PC-3 (cell line): Measurements from ENCODE around the gene HERPUD1. TPM values are rescaled to one million over a fixed set of nuclear protein-coding genes. Genes with fewer than 3 reads are reported as not detected.

ENCODE experiments used
- ATAC-seq: fragments of 200-7000 bp; cut with Tn5 transposase; 2 replicates; pipeline ENCODE4 v1.9.1; 2020; ENCODE audit warnings: mild to moderate bottlenecking, moderate library complexity
- BruUV-seq: library from RNA; stranded (reverse); fragments of 400-500 nt; replicated peaks from 2 replicates; lab custom pipeline; 2021; lab: Mats Ljungman, UMichigan
- CTCF ChIA-PET: fragments of 300-600 bp; sonication (Branson Sonifier 250); formaldehyde crosslinking; loops from one replicate; lab custom pipeline; 2022; ENCODE audit warnings: antibody characterized with exemption; lab: Charles Lee
- POLR2A ChIA-PET: fragments of 300-600 bp; sonication (Branson Sonifier 250); formaldehyde crosslinking; loops from one replicate; lab custom pipeline; 2022; ENCODE audit warnings: antibody characterized with exemption; ENCODE audit not compliant: unreplicated experiment; lab: Charles Lee
- DNase-seq: peaks from one replicate; pipeline ENCODE4 v3.0.0-alpha.2; 2015
- H2AFZ ChIP-seq: fragments of 300-600 bp; sonication (generic); 2 replicates; pipeline ENCODE4 v1.6.0; 2016; ENCODE audit warnings: antibody characterized with exemption, low read length
- H3F3A ChIP-seq: fragments of 300-600 bp; sonication (generic); one replicate; pipeline ENCODE4 v1.6.0; 2017; ENCODE audit warnings: antibody characterized with exemption, low read length, control low read depth, mild to moderate bottlenecking; ENCODE audit not compliant: unreplicated experiment
- H3K27ac ChIP-seq: fragments of 300-600 bp; sonication (generic); 2 replicates; pipeline ENCODE4 v1.5.1; 2016; ENCODE audit warnings: mild to moderate bottlenecking, low read length
- H3K27me3 ChIP-seq: fragments of 300-600 bp; sonication (generic); 2 replicates; pipeline ENCODE4 v1.6.1; 2016; ENCODE audit warnings: low read length, mixed read lengths
- H3K36me3 ChIP-seq: fragments of 300-600 bp; sonication (generic); 2 replicates; pipeline ENCODE4 v1.6.1; 2016; ENCODE audit warnings: low read depth, mixed run types, low read length, mixed read lengths
- H3K4me1 ChIP-seq: fragments of 300-600 bp; sonication (generic); 2 replicates; pipeline ENCODE4 v1.5.1; 2016; ENCODE audit warnings: low read length; ENCODE audit not compliant: insufficient read depth
- H3K4me2 ChIP-seq: fragments of 300-600 bp; sonication (generic); 2 replicates; pipeline ENCODE4 v1.6.0; 2016; ENCODE audit warnings: low read length
- H3K4me3 ChIP-seq: fragments of 300-600 bp; sonication (generic); 2 replicates; pipeline ENCODE4 v1.5.1; 2016; ENCODE audit warnings: mild to moderate bottlenecking, low read length, mixed read lengths
- H3K79me2 ChIP-seq: fragments of 300-600 bp; sonication (generic); 2 replicates; pipeline ENCODE4 v1.6.1; 2017; ENCODE audit warnings: low read length, mixed read lengths
- H3K9ac ChIP-seq: fragments of 300-600 bp; sonication (generic); 2 replicates; pipeline ENCODE4 v1.6.0; 2016; ENCODE audit warnings: mild to moderate bottlenecking, low read length
- H3K9me2 ChIP-seq: fragments of 300-600 bp; sonication (generic); replicated peaks from 2 replicates; pipeline ENCODE4 v1.6.1; 2016; ENCODE audit warnings: mixed run types, low read length, mixed read lengths
- H3K9me3 ChIP-seq: fragments of 300-600 bp; sonication (generic); 2 replicates; pipeline ENCODE4 v1.6.1; 2016; ENCODE audit warnings: low read length, mixed read lengths
- H4K20me1 ChIP-seq: fragments of 300-600 bp; sonication (generic); 2 replicates; pipeline ENCODE4 v1.6.1; 2016; ENCODE audit warnings: low read length, mixed read lengths
- EZH2 ChIP-seq: fragments of 300-600 bp; sonication (generic); IDR thresholded peaks from one replicate; pipeline ENCODE4 v1.6.1; 2017; ENCODE audit warnings: antibody characterized with exemption, mild to moderate bottlenecking, low read length; ENCODE audit not compliant: unreplicated experiment
- EZH2phosphoT487 ChIP-seq: fragments of 300-600 bp; sonication (generic); IDR thresholded peaks from 2 replicates; pipeline ENCODE4 v1.6.1; 2018; ENCODE audit warnings: mild to moderate bottlenecking, antibody characterized with exemption, low read length, borderline replicate concordance
- intact Hi-C: fragments of 100-400 bp; cut with micrococcal nuclease; formaldehyde crosslinking; loops from 2 replicates; pipeline ENCODE4 v1.9.0; 2023
- total RNA-seq: library from RNA; depleted of rRNA; stranded (reverse); fragments of >200 nt; gene quantifications from 2 replicates; pipeline ENCODE4 v1.2.3, GENCODE V29; 2014
- TF ChIP-seq, protein P1 (sequence below): fragments of 300-600 bp; sonication (generic); conservative IDR thresholded peaks from 2 replicates; pipeline ENCODE4 v1.5.1; 2017; ENCODE audit warnings: antibody characterized with exemption, low read depth, mild to moderate bottlenecking, low read length

HERPUD1 gene
- total RNA-seq, 1 experiment from 2014 or later, result 54.9 TPM

- DNase-seq, result no peak
- Histone ChIP-seq H3K27ac (no peak overlapping the region), H4K20me1 (no peaks in the 10 kb centered on the region), H3K4me1 (peaks cover 7% of the 10 kb centered on the region; the same call in 1 of the 2 replicates), H3K79me2 (no peaks in the 10 kb centered on the region), H3K4me2 (no peak overlapping the region), H2AFZ (no peak overlapping the region), H3K27me3 (no peaks in the 10 kb centered on the region), H3K9me2 (no peaks in the 10 kb centered on the region), H3K9me3 (no peaks in the 10 kb centered on the region), H3F3A (no peaks in the 10 kb centered on the region), H3K4me3 (no peak overlapping the region), H3K36me3 (peaks cover 2% of the 10 kb centered on the region; the same call in 1 of the 2 replicates), H3K9ac (no peak overlapping the region)
- ChIA-PET CTCF (no interaction called here), POLR2A (no interaction called here)
- no peak for ATAC-seq
- intact Hi-C loops, result no loop called here
- no TSS peak for BruUV-seq
- TF ChIP-seq EZH2phosphoT487, result no peak
- TF ChIP-seq EZH2, result no peak
- TF ChIP-seq, protein P1, sequence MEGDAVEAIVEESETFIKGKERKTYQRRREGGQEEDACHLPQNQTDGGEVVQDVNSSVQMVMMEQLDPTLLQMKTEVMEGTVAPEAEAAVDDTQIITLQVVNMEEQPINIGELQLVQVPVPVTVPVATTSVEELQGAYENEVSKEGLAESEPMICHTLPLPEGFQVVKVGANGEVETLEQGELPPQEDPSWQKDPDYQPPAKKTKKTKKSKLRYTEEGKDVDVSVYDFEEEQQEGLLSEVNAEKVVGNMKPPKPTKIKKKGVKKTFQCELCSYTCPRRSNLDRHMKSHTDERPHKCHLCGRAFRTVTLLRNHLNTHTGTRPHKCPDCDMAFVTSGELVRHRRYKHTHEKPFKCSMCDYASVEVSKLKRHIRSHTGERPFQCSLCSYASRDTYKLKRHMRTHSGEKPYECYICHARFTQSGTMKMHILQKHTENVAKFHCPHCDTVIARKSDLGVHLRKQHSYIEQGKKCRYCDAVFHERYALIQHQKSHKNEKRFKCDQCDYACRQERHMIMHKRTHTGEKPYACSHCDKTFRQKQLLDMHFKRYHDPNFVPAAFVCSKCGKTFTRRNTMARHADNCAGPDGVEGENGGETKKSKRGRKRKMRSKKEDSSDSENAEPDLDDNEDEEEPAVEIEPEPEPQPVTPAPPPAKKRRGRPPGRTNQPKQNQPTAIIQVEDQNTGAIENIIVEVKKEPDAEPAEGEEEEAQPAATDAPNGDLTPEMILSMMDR, result no peak
Measured at GRCh38 chr16:56967733-56968132, 35.8 kb downstream of the HERPUD1 start.

DNA sequence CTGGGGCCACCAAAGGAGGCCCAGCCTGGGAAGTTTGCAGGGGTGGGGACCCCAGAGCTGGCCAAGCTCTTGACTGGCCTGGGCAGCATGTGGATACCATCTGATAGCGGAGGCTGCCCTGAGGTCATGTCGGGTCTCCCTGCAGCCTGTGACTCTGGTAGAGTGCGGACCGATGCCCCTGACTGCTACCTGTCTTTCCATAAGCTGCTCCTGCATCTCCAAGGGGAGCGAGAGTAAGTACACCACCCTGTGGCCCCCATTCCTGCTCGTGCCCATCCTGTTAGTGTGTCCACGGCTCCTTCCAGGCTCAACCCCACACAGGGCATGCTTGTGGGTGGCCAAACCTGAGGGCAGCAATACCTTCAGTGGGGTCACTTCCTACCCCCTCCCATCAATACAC, 37.8 kb downstream of the HERPUD1 start:
- Histone ChIP-seq H3K36me3 (no peaks in the 10 kb centered on the region), H3K27ac (no peak overlapping the region), H3K27me3 (no peaks in the 10 kb centered on the region), H3K4me2 (no peak overlapping the region), H3K9ac (no peak overlapping the region), H4K20me1 (no peaks in the 10 kb centered on the region), H3K9me3 (no peaks in the 10 kb centered on the region), H3K4me1 (peaks cover 6% of the 10 kb centered on the region; the same call in 1 of the 2 replicates), H2AFZ (no peak overlapping the region), H3F3A (no peaks in the 10 kb centered on the region), H3K9me2 (no peaks in the 10 kb centered on the region), H3K79me2 (no peaks in the 10 kb centered on the region), H3K4me3 (no peak overlapping the region)
- no peak for ATAC-seq
- ChIA-PET POLR2A (no interaction called here), CTCF (no interaction called here)
- no peak for TF ChIP-seq EZH2phosphoT487
- intact Hi-C loops, result no loop called here
- no TSS peak for BruUV-seq
- DNase-seq, result no peak

- Histone ChIP-seq H3K4me2 (no peak overlapping the region), H3K9me3 (no peaks in the 10 kb centered on the region), H3K9me2 (no peaks in the 10 kb centered on the region), H3K4me1 (no peaks in the 10 kb centered on the region), H3F3A (no peaks in the 10 kb centered on the region), H3K79me2 (no peaks in the 10 kb centered on the region), H2AFZ (no peak overlapping the region), H3K27me3 (no peaks in the 10 kb centered on the region), H3K27ac (no peak overlapping the region), H3K9ac (no peak overlapping the region), H3K4me3 (no peak overlapping the region), H4K20me1 (no peaks in the 10 kb centered on the region), H3K36me3 (no peaks in the 10 kb centered on the region)
- ATAC-seq (no peak), DNase-seq (no peak)
- TF ChIP-seq EZH2 (no peak), EZH2phosphoT487 (no peak)
- TF ChIP-seq, protein P1, result no peak
- CTCF ChIA-PET, result no interaction called here
- no TSS peak for BruUV-seq
- POLR2A ChIA-PET, result interaction anchor here (0.5 kb wide), 1 partner anchor 36 kb away, joined by 5 read pairs; no protein-coding TSS in a partner anchor
- intact Hi-C loops, result no loop called here
Measured at GRCh38 chr16:56970934-56971767, 39.2 kb downstream of the HERPUD1 start.
